Caki2 (cell line): ENCODE results near the gene CDC14B. TPM values are rescaled to one million over a fixed set of nuclear protein-coding genes. Genes with fewer than 3 reads are reported as not detected.
A peak's percentile ranks its signal among the peaks of the same experiment; 100 is the strongest.
"Not testable (repeated sequence)": the region's sequence is repeated elsewhere in the genome, so short reads cannot be mapped to it uniquely, and the experiment has no call there.

ENCODE experiments used
- DNase-seq: peaks from one replicate; pipeline ENCODE4 v3.0.0-alpha.2; 2015; ENCODE audit warnings: low read depth
- in situ Hi-C: cut with HindIII; loops from 2 replicates; pipeline ENCODE4 v1.10.0; 2016; ENCODE audit warnings: low sequenced_read_pairs, low pct_unique_long_range_greater_than_20kb, mixed read lengths
- total RNA-seq: library from RNA; depleted of rRNA; stranded (reverse); fragments of >200 nt; shearing (Covaris generic); gene quantifications from 2 replicates; pipeline ENCODE4 v1.2.3, GENCODE V29; 2014; ENCODE audit warnings: low replicate concordance

Gene CDC14B
- total RNA-seq, 1 experiment from 2014 or later: 19.9 TPM

DNA sequence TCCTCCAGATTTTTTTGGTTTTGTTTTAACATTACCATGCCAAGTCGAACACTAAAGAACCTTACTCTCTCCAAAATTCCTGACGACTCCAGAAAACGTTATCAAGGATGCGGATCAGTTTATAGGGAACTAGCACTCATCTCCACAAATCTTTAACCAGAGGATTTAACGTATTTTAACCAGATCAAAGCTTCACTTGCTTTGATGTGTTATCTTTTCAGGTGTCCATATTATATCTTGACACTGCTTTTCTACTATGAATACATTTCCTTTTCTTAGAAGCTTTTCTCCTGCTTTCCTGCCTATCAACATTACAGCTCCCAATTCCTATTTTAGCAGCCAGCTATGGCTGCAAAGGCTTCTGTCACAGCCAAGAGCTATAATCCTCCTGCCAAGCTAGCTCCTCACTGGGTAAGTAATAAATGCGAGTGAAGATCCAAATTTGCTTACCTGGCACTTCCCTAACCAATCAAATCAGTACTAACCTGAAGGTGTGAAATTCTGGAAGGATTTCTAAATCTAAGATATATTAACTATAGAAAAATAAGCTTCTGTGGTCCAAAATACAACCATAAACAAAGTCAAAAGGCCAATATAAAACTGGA is 60.2 kb downstream of the CDC14B start:
- no peak for DNase-seq
- in situ Hi-C loops: no loop called here

DNA sequence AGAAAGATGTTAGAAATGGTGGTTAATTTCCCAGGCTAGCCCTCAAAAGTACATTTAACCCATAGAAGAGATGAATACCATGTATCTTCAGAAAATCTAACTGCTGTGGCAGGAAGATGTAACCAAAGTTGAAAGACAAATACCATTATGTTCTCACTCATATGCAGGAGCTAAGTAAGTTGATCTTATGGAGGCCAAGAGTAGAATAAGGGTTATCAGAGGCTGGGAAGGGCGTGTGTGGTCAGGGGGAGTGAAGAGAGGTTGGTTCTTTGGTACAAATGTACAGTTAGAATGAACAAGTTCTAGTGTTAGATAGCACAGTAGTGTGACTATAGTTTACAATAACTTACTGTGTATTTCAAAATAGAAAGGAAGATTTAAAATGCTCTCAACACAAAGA is 61.7 kb downstream of the CDC14B start:
- in situ Hi-C loops: no loop called here

GRCh38 chr9:96556701-96557461 is 62.8 kb downstream of the CDC14B start:
- in situ Hi-C loops: no loop called here
- DNase-seq: no peak

More for the DNA sequence above, 61.7 kb downstream of the CDC14B start:
- DNase-seq: no peak

DNA sequence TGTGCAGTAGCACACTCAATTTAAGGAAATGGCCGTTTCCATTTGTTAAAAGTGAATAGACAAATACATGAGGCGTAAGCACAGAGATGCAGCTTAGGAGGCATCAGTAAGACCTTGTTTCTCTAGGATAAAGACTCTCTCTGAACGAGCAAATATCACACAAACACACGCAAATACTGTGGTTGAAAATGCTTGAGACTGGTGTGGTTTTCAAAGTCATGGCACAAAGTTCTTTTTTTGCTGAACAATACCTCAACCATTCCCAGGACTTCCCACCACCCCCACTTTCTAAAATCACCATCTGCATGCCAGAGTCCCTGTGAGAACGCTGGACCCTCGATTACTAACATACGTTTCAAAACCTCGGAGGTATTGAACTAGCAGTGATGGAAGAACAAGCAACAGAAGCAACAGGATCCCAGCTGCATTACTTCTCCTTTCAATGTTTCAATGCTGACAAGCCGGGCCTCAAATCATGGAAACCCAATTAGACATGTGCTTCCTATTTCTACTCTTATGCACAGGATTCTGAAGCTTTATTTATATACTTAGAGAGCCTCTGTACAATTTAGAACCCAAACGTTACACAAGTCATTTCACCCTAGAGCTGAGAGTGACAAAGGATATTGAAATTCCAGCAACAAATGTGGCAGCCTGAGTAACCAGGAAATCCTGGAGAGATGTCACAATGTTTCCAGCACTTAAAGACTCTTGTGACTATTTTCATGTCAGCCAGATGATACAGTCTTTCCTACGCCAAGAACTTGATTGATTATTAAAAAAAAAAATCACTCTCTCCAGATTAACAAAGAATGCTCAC is 63.9 kb downstream of the CDC14B start:
- no peak for DNase-seq
- in situ Hi-C loops: no loop called here

DNA sequence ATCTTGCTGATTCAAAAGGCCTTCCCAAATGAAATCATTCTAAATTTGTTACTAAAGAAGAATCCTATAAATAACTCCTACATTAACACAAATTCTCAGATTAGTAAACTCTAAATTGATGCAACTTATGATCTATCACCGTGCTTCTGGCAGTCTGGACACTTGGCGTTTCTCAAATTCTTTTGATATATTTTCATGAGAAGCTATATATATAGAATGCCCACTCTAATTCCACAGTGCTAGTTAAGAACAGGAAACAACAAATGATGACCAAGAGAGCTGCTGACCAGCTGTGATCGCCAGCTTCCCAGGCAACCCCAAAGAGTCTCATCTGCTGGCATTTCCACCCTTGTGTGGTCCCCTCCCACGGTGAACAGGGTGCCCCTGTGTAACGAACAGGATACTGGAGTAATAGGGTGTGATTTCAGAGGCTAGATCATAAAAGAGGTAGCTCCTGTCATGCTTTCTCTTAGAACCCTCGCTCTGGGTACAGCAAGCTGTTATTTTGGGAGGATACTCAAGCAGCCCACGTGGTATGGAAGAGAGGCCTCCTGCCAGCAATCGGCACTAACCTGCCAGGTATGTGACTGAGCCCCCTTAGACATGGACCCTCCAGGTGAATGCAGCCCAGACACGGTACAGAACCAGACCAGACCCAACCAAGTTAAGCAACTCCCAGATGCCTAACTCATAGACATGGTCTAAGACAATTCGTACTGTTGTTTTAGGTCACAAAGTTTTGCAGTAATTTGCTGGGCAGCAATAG is 64.7 kb downstream of the CDC14B start:
- in situ Hi-C loops: no loop called here
- DNase-seq: no peak

GRCh38 chr9:96554326-96554725 is 65.3 kb downstream of the CDC14B start:
- in situ Hi-C loops: no loop called here
- DNase-seq: no peak

GRCh38 chr9:96553070-96553469 is 66.6 kb downstream of the CDC14B start:
- in situ Hi-C loops: no loop called here
- DNase-seq: peak; percentile 14

- in situ Hi-C loops: no loop called here
- DNase-seq: no peak
These were observed 68.2 kb downstream of the CDC14B start for GRCh38 chr9:96551403-96551802.

DNA sequence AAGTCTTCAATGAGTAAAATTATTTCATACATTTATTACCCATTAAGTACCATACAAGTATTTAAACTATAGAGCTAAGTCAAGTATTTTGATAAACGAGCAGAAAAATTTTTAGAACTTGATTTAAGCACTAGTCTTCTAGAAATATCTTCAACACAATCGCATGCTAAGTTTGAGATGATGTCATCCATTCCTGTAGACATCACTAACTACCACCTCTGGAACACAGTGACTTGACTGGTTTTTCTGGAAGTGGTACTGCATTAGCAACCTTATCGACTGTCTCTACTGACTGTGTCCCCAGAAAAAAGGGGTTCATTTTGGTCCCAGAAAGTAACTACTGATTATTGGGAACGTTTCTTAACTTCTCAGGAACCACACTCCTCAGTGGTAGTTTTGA is 69.0 kb downstream of the CDC14B start:
- DNase-seq: no peak
- in situ Hi-C loops: no loop called here

GRCh38 chr9:96543131-96543530 is 76.5 kb downstream of the CDC14B start:
- in situ Hi-C loops, DNase-seq: not testable (repeated sequence)

GRCh38 chr9:96540106-96540505 is 79.5 kb downstream of the CDC14B start:
- in situ Hi-C loops: no loop called here
- no peak for DNase-seq

DNA sequence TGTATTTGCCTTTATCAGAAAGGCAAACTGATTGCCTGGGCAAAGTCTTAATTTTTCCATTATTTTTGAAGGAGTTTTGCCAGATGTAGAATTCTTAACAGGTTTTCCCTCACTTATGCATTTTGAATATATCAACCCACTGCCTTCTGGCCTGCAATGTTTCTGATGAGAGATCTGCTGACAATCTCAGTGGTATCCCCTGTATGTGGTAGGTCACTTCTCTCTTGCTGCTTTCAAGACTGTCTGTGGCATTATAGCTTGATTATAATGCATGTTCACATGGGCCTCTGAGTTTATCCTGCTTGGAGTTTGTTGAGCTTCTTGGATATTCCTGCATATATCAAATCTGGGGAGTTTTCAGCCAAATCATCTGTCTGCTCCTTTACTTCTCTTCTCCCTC is 87.5 kb downstream of the CDC14B start:
- DNase-seq: no peak

DNA sequence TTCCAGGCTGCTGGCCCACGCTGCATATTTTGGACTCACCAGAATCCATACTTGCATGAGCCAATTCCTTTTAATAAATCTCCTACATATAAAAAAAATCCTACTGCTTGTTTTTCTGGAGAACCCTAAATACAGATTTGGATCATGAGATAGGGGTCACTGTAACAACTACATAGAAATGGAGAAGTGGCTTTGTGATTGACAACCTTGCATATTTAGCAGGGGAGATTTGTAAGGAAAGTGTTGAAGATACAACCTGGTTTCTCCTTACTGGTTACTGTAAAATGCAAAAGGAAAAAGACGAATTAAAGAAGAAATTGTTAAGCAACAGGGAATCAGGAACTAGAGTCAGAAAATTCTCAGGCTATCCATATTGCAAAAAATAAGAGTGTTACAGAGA is 94.9 kb downstream of the CDC14B start:
- no peak for DNase-seq
- in situ Hi-C loops: no loop called here

More for the DNA sequence above, 87.5 kb downstream of the CDC14B start:
- in situ Hi-C loops: no loop called here

DNA sequence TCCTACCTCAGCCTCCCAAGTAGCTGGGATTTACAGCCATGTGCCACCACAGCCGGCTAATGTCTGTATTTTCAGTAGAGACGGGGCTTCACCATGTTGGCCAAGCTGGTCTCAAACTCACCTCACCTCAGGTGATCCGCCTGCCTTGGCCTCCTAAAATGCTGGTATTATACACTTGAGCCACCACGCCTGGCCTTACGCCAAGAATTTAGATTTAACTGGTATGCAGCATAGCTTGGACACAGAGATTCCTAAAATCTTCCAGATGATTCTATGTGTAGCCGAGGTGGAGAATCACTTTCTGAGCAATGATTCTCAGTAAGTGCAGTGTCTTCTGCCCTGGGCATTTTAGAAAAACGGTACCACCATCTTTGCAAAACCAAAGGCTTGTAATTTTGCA is 95.6 kb downstream of the CDC14B start:
- in situ Hi-C loops: no loop called here
- DNase-seq: no peak

GRCh38 chr9:96523374-96523773 is 96.3 kb downstream of the CDC14B start:
- DNase-seq: no peak
- in situ Hi-C loops: no loop called here

GRCh38 chr9:96522366-96522765 is 97.3 kb downstream of the CDC14B start:
- in situ Hi-C loops: no loop called here
- DNase-seq: no peak

DNA sequence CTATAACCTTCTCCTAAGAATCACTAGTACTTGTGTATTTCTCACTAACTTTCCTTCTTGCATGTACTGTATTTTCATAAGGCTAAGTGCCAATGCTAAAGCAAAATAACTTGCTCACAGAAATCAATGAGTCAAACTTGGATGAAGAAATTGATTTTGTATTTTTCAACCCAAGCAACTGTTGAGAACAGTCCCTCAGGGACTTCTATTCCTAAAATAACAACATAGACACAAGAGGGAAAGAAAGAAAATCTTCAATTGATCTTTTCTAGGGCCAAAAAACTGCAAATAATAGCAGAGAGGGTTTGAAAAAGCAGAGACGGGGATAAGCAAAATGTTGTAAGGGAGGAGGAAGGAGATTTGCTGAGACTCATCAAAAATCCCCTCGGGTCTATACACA is 99.9 kb downstream of the CDC14B start:
- in situ Hi-C loops: no loop called here
- no peak for DNase-seq

GRCh38 chr9:96519095-96519494 is 100.5 kb downstream of the CDC14B start:
- DNase-seq: no peak
- in situ Hi-C loops: no loop called here
